Measurements from ENCODE around the gene NRL.

DNA sequence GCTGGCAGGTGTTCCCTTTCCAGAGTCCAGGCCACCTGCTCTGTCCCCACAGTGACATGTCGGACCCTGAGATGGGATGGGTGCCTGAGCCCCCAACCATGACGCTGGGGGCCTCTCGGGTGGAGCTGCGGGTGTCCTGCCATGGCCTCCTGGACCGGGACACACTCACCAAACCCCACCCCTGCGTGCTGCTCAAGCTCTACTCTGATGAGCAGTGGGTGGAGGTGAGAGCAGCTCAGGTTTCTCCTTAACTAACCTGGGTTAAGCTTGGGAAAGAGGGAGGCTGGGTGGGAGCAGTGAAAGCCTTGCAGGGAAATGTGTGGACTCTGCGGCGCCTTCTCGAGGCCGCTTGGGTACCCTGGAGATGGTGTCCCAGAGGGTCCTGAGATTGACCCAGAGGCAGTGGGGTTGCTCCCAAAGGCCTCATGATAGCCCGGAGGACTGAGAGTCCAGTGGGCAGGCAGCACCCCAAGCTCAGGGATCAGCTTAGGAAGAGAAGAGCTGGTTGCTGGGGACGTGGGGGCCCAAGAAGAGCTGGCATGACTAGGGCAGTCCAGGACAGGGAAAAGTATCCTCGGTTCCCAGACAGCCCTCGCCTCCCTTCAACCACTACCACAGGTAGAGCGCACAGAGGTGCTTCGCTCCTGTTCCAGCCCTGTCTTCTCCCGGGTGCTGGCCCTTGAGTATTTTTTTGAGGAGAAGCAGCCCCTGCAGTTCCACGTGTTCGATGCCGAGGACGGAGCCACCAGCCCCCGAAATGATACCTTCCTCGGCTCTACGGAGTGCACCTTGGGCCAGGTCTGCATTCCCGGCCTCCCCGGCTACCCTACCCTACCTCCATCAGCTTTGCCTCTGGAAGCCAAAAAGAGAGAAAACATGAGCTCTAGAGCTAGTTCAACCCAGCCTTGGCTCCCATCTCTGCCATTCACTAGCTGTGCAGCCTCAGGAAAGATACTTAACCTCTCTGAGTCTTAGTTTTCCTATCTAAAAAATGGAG lies 41.6 kb downstream of the NRL start:
- TF ChIP-seq CTCF (IDR thresholded peaks at IDR 0.05; ENCODE audit: extremely low read depth in 1 of 2, insufficient read depth in 1 of 2, low read depth in 1 of 2, low read length in 2 of 2) (no peak), FOS (IDR thresholded peaks at IDR 0.05; ENCODE audit: borderline replicate concordance, insufficient read depth, low read length) (no peak), EZH2 (IDR thresholded peaks at IDR 0.05; ENCODE audit: borderline replicate concordance, low read depth, low read length, severe bottlenecking) (no peak), JUN (IDR thresholded peaks at IDR 0.05; ENCODE audit: borderline replicate concordance, insufficient read depth, insufficient read length, low read depth) (no peak), MAX (IDR thresholded peaks at IDR 0.05; ENCODE audit: insufficient read depth, insufficient read length) (no peak), POLR2AphosphoS5 (IDR thresholded peaks at IDR 0.05; ENCODE audit: insufficient read depth, low read depth, low read length) (no peak), POLR2A (IDR thresholded peaks at IDR 0.05; ENCODE audit: low read depth, low read length) (no peak), GATA2 (IDR thresholded peaks at IDR 0.05; ENCODE audit: insufficient read depth, insufficient read length, low read depth, low read length) (no peak), MYC (IDR thresholded peaks at IDR 0.05; ENCODE audit: low read depth, low read length) (no peak)

All from endothelial cell of umbilical vein (primary cell).